ENCODE data around the gene AKT3. TPM values are rescaled to one million over a fixed set of nuclear protein-coding genes. Genes with fewer than 3 reads are reported as not detected.

The AKT3 gene
- total and polyA plus RNA-seq, 2 experiments from 2014 or later: 4.5 to 18.5 TPM

GRCh38 chr1:243646841-243647240 is 203.2 kb downstream of the AKT3 start (continued):
- no peak for TF ChIP-seq ZNF462 (CRISPR knock-in tag; IDR thresholded peaks at IDR 0.05)

- Histone ChIP-seq H3K4me1 (ENCODE audit: insufficient read depth) (no peaks in the 10 kb centered on the region), H3K36me3 (ENCODE audit: insufficient read depth) (no peaks in the 10 kb centered on the region; the same call in 1 of the 2 replicates), H2AFZ (no peak overlapping the region), H3K9me2 (ENCODE audit: insufficient read depth) (no peaks in the 10 kb centered on the region), H4K20me1 (replicated peaks; ENCODE audit: insufficient read depth) (no peaks in the 10 kb centered on the region), H3K4me2 (no peak overlapping the region), H3K79me2 (replicated peaks; ENCODE audit: insufficient read depth) (no peaks in the 10 kb centered on the region), H3K4me3 (no peak overlapping the region), H3F3A (replicated peaks; ENCODE audit: low read depth) (no peaks in the 10 kb centered on the region), H3K27me3 (ENCODE audit: insufficient read depth) (no peaks in the 10 kb centered on the region), H3K27ac (ENCODE audit: low read depth) (no peak overlapping the region)
- Mint-ChIP-seq H3K27me3 (ENCODE audit: insufficient read depth, low read depth, poor library complexity) (no peaks in the 10 kb centered on the region), H3K36me3 (ENCODE audit: low read depth) (peaks cover 18% of the 10 kb centered on the region), H3K9me3 (peaks cover 9% of the 10 kb centered on the region), H3K4me1 (no peaks in the 10 kb centered on the region), H3K4me3 (no peak overlapping the region), H3K27ac (no peak overlapping the region)
- DNase-seq (ENCODE audit: low spot score): no peak
- ATAC-seq: no peak
- no peak for TF ChIP-seq NANOG (IDR thresholded peaks at IDR 0.05; ENCODE audit: borderline replicate concordance)
- no peak for TF ChIP-seq ZNF462 (CRISPR knock-in tag; IDR thresholded peaks at IDR 0.05)
- no peak for TF ChIP-seq JUNB (IDR thresholded peaks at IDR 0.05; ENCODE audit: unreplicated experiment)
- no peak for TF ChIP-seq EZH2 (IDR thresholded peaks at IDR 0.05; ENCODE audit: low read depth, unreplicated experiment)
- no peak for TF ChIP-seq ZNF114 (CRISPR knock-in tag; IDR thresholded peaks at IDR 0.05)
- no peak for TF ChIP-seq POLR2AphosphoS5 (IDR thresholded peaks at IDR 0.05; ENCODE audit: low read depth)
- no peak for TF ChIP-seq CTCF (conservative IDR thresholded peaks at IDR 0.05; ENCODE audit: low read depth in 2 of 2)
Observed at GRCh38 chr1:243645281-243645680, 204.8 kb downstream of the AKT3 start.

Measured in GM23338 (cell line).